ENCODE data around the gene CTBP1. TPM values are rescaled to one million over a fixed set of nuclear protein-coding genes. Genes with fewer than 3 reads are reported as not detected.

Gene CTBP1
- total RNA-seq, 1 donor from 2014 or later = 112 TPM

- no peak overlapping the region for H3K4me3 ChIP-seq
- peaks cover 44% of the 10 kb centered on the region for H3K4me1 ChIP-seq
- H3K27ac ChIP-seq (replicated peaks) = no peak overlapping the region
- no peak for DNase-seq
- TF ChIP-seq CTCF (IDR thresholded peaks at IDR 0.05; ENCODE audit: borderline replicate concordance) = no peak
- H3K9me3 ChIP-seq (replicated peaks) = no peaks in the 10 kb centered on the region
- no peaks in the 10 kb centered on the region for H3K27me3 ChIP-seq (ENCODE audit: low read depth)
- peaks cover 91% of the 10 kb centered on the region for H3K36me3 ChIP-seq
- intact Hi-C loops (cut with micrococcal nuclease) = no loop called here
These were observed 17.8 kb downstream of the CTBP1 start for GRCh38 chr4:1230971-1231636.

- Histone ChIP-seq H3K4me1 (peaks cover 48% of the 10 kb centered on the region), H3K27ac (replicated peaks) (no peak overlapping the region), H3K36me3 (peaks cover 87% of the 10 kb centered on the region), H3K9me3 (replicated peaks) (no peaks in the 10 kb centered on the region), H3K27me3 (ENCODE audit: low read depth) (no peaks in the 10 kb centered on the region), H3K4me3 (no peak overlapping the region)
- TF ChIP-seq CTCF (IDR thresholded peaks at IDR 0.05; ENCODE audit: borderline replicate concordance) = no peak
- DNase-seq = no peak
- intact Hi-C loops (cut with micrococcal nuclease) = no loop called here
These were observed 18.6 kb downstream of the CTBP1 start for GRCh38 chr4:1230316-1230715.

- no peaks in the 10 kb centered on the region for H3K9me3 ChIP-seq (replicated peaks)
- intact Hi-C loops (cut with micrococcal nuclease) = no loop called here
These were observed 19.6 kb downstream of the CTBP1 start for GRCh38 chr4:1229117-1229849.

GRCh38 chr4:1227816-1228215 is 21.1 kb downstream of the CTBP1 start:
- intact Hi-C loops (cut with micrococcal nuclease) = no loop called here
- Histone ChIP-seq H3K4me1 (peaks cover 28% of the 10 kb centered on the region), H3K27me3 (ENCODE audit: low read depth) (no peaks in the 10 kb centered on the region), H3K36me3 (peaks cover 89% of the 10 kb centered on the region), H3K9me3 (replicated peaks) (no peaks in the 10 kb centered on the region), H3K4me3 (no peak overlapping the region), H3K27ac (replicated peaks) (no peak overlapping the region)
- no peak for TF ChIP-seq CTCF (IDR thresholded peaks at IDR 0.05; ENCODE audit: borderline replicate concordance)
- DNase-seq = no peak

More at GRCh38 chr4:1229117-1229849, 19.6 kb downstream of the CTBP1 start:
- Histone ChIP-seq H3K36me3 (peaks cover 87% of the 10 kb centered on the region), H3K27ac (replicated peaks) (no peak overlapping the region), H3K27me3 (ENCODE audit: low read depth) (no peaks in the 10 kb centered on the region), H3K4me1 (peaks cover 43% of the 10 kb centered on the region), H3K4me3 (no peak overlapping the region)
- TF ChIP-seq CTCF (IDR thresholded peaks at IDR 0.05; ENCODE audit: borderline replicate concordance) = no peak
- no peak for DNase-seq

GRCh38 chr4:1226598-1226997 is 22.3 kb downstream of the CTBP1 start:
- H3K36me3 ChIP-seq = peaks cover 85% of the 10 kb centered on the region
- no peaks in the 10 kb centered on the region for H3K9me3 ChIP-seq (replicated peaks)
- H3K27me3 ChIP-seq (ENCODE audit: low read depth) = no peaks in the 10 kb centered on the region
- intact Hi-C loops (cut with micrococcal nuclease) = no loop called here
- H3K4me1 ChIP-seq = peaks cover 22% of the 10 kb centered on the region
- peak overlapping the region; percentile 74 for H3K27ac ChIP-seq (replicated peaks)
- H3K4me3 ChIP-seq = no peak overlapping the region
- no peak for DNase-seq
- no peak for TF ChIP-seq CTCF (IDR thresholded peaks at IDR 0.05; ENCODE audit: borderline replicate concordance)

Measured in left ventricle myocardium inferior (tissue), 1 donor.